GM21529 (cell line): ENCODE data around the gene FPR1.

Experiments used
- ATAC-seq: cut with Tn5 transposase; IDR thresholded peaks from one replicate; pipeline ENCODE4 v1.9.1; 2021; ENCODE audit not compliant: unreplicated experiment

The FPR1 gene

GRCh38 chr19:51708811-51709210, 42.9 kb downstream of the FPR1 start:
- ATAC-seq, result no peak

GRCh38 chr19:51706885-51707284, 44.8 kb downstream of the FPR1 start:
- no peak for ATAC-seq

GRCh38 chr19:51706296-51706695, 45.4 kb downstream of the FPR1 start:
- no peak for ATAC-seq

DNA sequence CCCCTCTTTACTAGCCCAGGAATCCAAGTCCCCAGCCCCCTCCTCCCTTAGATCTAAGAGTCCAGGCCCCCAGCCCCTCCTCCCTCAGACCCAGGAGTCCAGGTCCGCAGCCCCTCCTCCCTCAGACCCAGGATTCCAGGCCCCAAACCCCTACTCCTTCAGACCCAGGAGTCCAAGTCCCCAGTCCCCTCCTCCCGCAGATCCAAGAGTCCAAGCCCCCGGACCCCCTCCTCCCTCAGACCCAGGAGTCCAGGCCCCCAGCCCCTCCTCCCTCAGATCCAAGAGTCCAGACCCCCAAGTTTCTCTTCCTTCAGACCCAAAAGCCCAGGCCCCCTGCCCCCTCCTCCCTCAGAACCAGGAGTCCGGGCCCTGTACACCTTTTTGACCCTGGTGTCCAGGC, 47.1 kb downstream of the FPR1 start:
- no peak for ATAC-seq

- ATAC-seq, result peak; percentile 87
Observed at GRCh38 chr19:51703575-51704515, 47.8 kb downstream of the FPR1 start.

DNA sequence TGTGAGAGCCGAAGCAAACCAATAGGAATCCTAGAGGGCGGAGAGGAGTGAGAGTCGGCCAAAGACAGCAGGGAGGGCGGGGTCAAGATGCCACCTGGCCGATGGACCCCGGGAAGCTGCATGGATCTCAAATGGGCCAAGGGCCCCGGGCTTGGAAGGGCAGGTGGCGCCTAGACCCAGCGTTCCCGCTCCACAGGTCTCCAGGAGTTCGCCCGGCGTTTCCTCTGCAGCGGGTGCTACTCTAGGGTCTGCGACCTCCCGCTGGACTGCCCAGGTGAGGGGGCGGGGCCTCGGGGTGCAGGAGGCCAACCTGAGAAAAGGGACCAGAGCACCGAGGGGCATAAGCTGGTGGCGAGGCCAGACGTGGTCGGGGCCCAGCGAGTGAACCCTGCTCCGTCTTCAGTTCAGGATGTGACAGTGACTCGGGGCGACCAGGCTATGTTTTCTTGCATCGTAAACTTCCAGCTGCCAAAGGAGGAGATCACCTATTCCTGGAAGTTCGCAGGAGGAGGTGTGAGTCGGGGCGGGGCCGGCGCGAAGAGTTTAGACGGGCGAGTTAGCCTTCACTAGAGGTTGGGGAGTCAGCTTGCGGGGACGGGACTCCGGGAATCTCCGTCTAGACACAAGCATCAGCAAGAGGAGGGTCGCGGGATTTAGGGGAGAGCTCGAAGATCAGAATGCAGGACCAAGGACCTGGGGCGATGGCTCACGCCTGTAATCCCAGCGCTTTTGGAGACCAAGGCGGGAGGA, 48.7 kb downstream of the FPR1 start:
- ATAC-seq, result no peak

- ATAC-seq, result no peak
Observed at GRCh38 chr19:51702103-51702824, 49.4 kb downstream of the FPR1 start.

DNA sequence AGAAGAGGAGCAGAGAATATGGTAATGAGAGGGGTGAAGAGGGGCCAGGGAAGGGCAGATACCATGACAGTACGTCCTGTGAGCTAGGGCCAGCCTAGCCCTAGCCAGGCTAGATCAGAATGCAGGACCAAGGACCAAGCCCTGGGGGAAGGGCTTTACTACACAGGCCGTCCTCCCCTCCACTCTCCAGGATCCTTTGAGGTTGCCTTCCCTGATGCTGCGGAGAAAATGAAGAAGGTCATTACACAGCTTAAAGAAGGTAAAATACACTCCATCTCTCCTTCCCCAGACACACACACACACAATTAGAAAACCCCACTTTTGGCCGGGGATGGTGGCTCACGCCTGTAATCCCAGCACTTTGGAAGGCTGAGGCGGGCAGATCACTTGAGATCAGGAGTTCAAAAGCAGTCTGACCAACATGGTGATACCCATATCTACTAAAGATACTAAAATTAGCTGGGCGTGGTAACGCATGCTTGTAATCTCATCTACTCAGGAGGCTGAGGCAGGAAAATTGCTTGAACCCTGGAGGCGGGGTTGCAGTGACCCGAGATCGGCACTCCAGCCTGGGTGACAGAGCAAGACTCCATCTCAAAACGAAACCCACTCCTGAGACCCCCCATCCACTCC, 50.1 kb downstream of the FPR1 start:
- ATAC-seq, result no peak

DNA sequence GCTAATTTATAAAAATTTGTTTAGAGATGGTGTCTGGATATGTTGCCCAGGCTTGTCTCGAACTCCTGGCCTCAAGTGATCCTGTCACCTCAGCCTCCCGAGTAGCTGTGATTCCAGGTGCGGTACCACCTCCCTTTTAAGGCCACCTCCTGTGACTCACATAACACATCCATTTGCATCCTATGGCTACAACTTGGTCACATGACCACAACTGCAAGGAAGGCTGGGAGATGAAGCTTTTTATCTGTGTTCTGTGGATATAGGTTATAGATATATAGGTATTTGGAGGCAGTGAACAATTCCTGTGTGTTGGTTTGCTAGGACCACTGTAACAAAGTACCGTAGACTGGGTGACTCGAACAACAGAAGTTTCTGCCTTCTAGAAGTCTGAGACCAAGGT, 52.5 kb downstream of the FPR1 start:
- no peak for ATAC-seq

- no peak for ATAC-seq
Observed at GRCh38 chr19:51698296-51698695, 53.4 kb downstream of the FPR1 start.

GRCh38 chr19:51697169-51697776, 54.4 kb downstream of the FPR1 start:
- no peak for ATAC-seq

- ATAC-seq, result no peak
Observed at GRCh38 chr19:51696606-51697005, 55.1 kb downstream of the FPR1 start.
